Endometrium (tissue), 2 donors: Measurements from ENCODE around the gene TMEM214.

Experiments used
- FAIRE-seq: peaks from 2 replicates; lab custom pipeline; 2012; peaks lifted over from hg19 to GRCh38; lab: Jason Lieb, UNC
- donor health status: control.
- donor health status: control.

Gene TMEM214

GRCh38 chr2:27039871-27040270 is 7.1 kb downstream of the TMEM214 start:
- FAIRE-seq, result no peak

- no peak for FAIRE-seq
Measured at GRCh38 chr2:27040282-27040681, 7.5 kb downstream of the TMEM214 start.

GRCh38 chr2:27041752-27042151 is 9.0 kb downstream of the TMEM214 start:
- no peak for FAIRE-seq

- no peak for FAIRE-seq
Measured at GRCh38 chr2:27042159-27042661, 9.4 kb downstream of the TMEM214 start.

GRCh38 chr2:27042985-27043634 is 10.3 kb downstream of the TMEM214 start:
- FAIRE-seq, result no peak

GRCh38 chr2:27049422-27050280 is 16.9 kb downstream of the TMEM214 start:
- no peak for FAIRE-seq

- peak; percentile 31 for FAIRE-seq
Measured at GRCh38 chr2:27050281-27050995, 17.7 kb downstream of the TMEM214 start.

GRCh38 chr2:27050996-27051901 is 18.5 kb downstream of the TMEM214 start, which contains the start of gene AGBL5:
AGBL5 (plus strand) TSS chr2:27051668; CDS start chr2:27052959, 1,291 bp downstream.
- no peak for FAIRE-seq

- FAIRE-seq, result no peak
Measured at GRCh38 chr2:27051902-27052645, 19.3 kb downstream of the TMEM214 start.

- no peak for FAIRE-seq
Measured at GRCh38 chr2:27053321-27053720, 20.6 kb downstream of the TMEM214 start.

GRCh38 chr2:27053776-27054175 is 21.0 kb downstream of the TMEM214 start:
- no peak for FAIRE-seq

GRCh38 chr2:27054721-27055120 is 22.0 kb downstream of the TMEM214 start:
- FAIRE-seq, result no peak

GRCh38 chr2:27057184-27057583 is 24.4 kb downstream of the TMEM214 start:
- no peak for FAIRE-seq

- no peak for FAIRE-seq
Measured at GRCh38 chr2:27058210-27058609, 25.4 kb downstream of the TMEM214 start.

GRCh38 chr2:27059141-27059820 is 26.5 kb downstream of the TMEM214 start:
- no peak for FAIRE-seq

- no peak for FAIRE-seq
Measured at GRCh38 chr2:27060323-27060722, 27.6 kb downstream of the TMEM214 start.

- no peak for FAIRE-seq
Measured at GRCh38 chr2:27065128-27065527, 32.4 kb downstream of the TMEM214 start.

- FAIRE-seq, result no peak
Measured at GRCh38 chr2:27067385-27067784, 34.6 kb downstream of the TMEM214 start.

- FAIRE-seq, result no peak
Measured at GRCh38 chr2:27069436-27069835, 36.7 kb downstream of the TMEM214 start.

- FAIRE-seq, result no peak
Measured at GRCh38 chr2:27069961-27070618, 37.3 kb downstream of the TMEM214 start.
